Skeletal muscle tissue (tissue), 4 donors: Measurements from ENCODE around the gene RPS6KA3. TPM values are rescaled to one million over a fixed set of nuclear protein-coding genes. Genes with fewer than 3 reads are reported as not detected.

Experiments used
- H3K27ac ChIP-seq: one replicate; pipeline ENCODE4 v1.7.0; 2013; ENCODE audit warnings: mild to moderate bottlenecking, low read depth, low read length, inconsistent platforms
- H3K27me3 ChIP-seq, 3 donors: one replicate each; pipeline ENCODE4 v1.7.0; 2013; ENCODE audit warnings: low read length in 3 of 3; ENCODE audit not compliant: control insufficient read depth in 3 of 3, insufficient read depth in 3 of 3
- H3K36me3 ChIP-seq, 3 donors: one replicate each; pipeline ENCODE4 v1.7.0; 2013; ENCODE audit warnings: low read length in 3 of 3; ENCODE audit not compliant: control insufficient read depth in 3 of 3, insufficient read depth in 3 of 3
- H3K4me1 ChIP-seq, 3 donors: one replicate each; pipeline ENCODE4 v1.7.0; 2013; ENCODE audit warnings: low read length in 3 of 3, mild to moderate bottlenecking in 3 of 3; ENCODE audit not compliant: control insufficient read depth in 3 of 3, insufficient read depth in 3 of 3
- H3K4me3 ChIP-seq, 3 donors: one replicate each; pipeline ENCODE4 v1.7.0; 2013; ENCODE audit warnings: low read length in 3 of 3
- H3K9ac ChIP-seq, 3 donors: one replicate each; pipeline ENCODE4 v1.7.0; 2013; ENCODE audit warnings: low read length in 3 of 3, mild to moderate bottlenecking in 3 of 3, moderate library complexity in 2 of 3, low read depth in 1 of 3
- H3K9me3 ChIP-seq, 3 donors: one replicate each; pipeline ENCODE4 v1.7.0; 2013; ENCODE audit warnings: low read length in 3 of 3; ENCODE audit not compliant: control insufficient read depth in 3 of 3
- total RNA-seq: library from RNA; depleted of rRNA; stranded (reverse); fragments of >200 nt; gene quantifications from one replicate; pipeline ENCODE4 v1.2.3, GENCODE V29; 2014
- donor health status: Osteomylitis.

Gene RPS6KA3
- total RNA-seq, 1 donor from 2014 or later, result 51.1 TPM

- Histone ChIP-seq H3K27me3 (no peaks in the 10 kb centered on the region), H3K9ac (peak overlapping the region; percentile 72 to 80 (median 80)), H3K36me3 (no peaks in the 10 kb centered on the region)
Observed at GRCh38 chrX:20267607-20267930, 860 bp upstream of the RPS6KA3 start.

GRCh38 chrX:20265726-20266681 lies 705 bp downstream of the RPS6KA3 start:
- peak overlapping the region; percentile 72 to 84 (median 73) for H3K4me3 ChIP-seq
- peaks cover 0 to 3% (median 0%) of the 10 kb centered on the region in 3 donors for H3K36me3 ChIP-seq

More at GRCh38 chrX:20267607-20267930, 860 bp upstream of the RPS6KA3 start:
- H3K4me3 ChIP-seq, result peak overlapping the region; percentile 69 to 75 (median 73)
- H3K9me3 ChIP-seq, result no peaks in the 10 kb centered on the region
- peaks cover 0 to 4% (median 0%) of the 10 kb centered on the region in 3 donors for H3K4me1 ChIP-seq
- H3K27ac ChIP-seq, result peak overlapping the region; percentile 91

GRCh38 chrX:20265221-20265725 lies 1.4 kb downstream of the RPS6KA3 start:
- no peaks in the 10 kb centered on the region for H3K27me3 ChIP-seq
- H3K9me3 ChIP-seq, result no peaks in the 10 kb centered on the region
- H3K4me1 ChIP-seq, result peaks cover 4 to 5% (median 4%) of the 10 kb centered on the region in 3 donors
- H3K36me3 ChIP-seq, result peaks cover 0 to 3% (median 0%) of the 10 kb centered on the region in 3 donors
- H3K9ac ChIP-seq, result peak overlapping the region; percentile 85 to 87 (median 86)
- H3K27ac ChIP-seq, result peak overlapping the region; percentile 91
- peak overlapping the region; percentile 72 to 84 (median 73) for H3K4me3 ChIP-seq

More at GRCh38 chrX:20265726-20266681, 705 bp downstream of the RPS6KA3 start:
- H3K4me1 ChIP-seq, result peaks cover 4 to 5% (median 4%) of the 10 kb centered on the region in 3 donors
- H3K27me3 ChIP-seq, result no peaks in the 10 kb centered on the region
- H3K27ac ChIP-seq, result peak overlapping the region; percentile 91
- no peaks in the 10 kb centered on the region for H3K9me3 ChIP-seq
- peak overlapping the region; percentile 85 to 87 (median 86) for H3K9ac ChIP-seq

- Histone ChIP-seq H3K4me1 (peaks cover 5 to 8% (median 6%) of the 10 kb centered on the region in 3 donors), H3K27me3 (no peaks in the 10 kb centered on the region), H3K9ac (peak overlapping the region in 2 of 3 donors; percentile 20 to 40), H3K4me3 (no peak overlapping the region), H3K36me3 (peaks cover 0 to 3% (median 0%) of the 10 kb centered on the region in 3 donors), H3K27ac (peak overlapping the region; percentile 91), H3K9me3 (no peaks in the 10 kb centered on the region)
Observed at GRCh38 chrX:20263474-20263873, 3.2 kb downstream of the RPS6KA3 start.

GRCh38 chrX:20260885-20261284 lies 5.8 kb downstream of the RPS6KA3 start:
- Histone ChIP-seq H3K4me1 (peaks cover 5 to 8% (median 6%) of the 10 kb centered on the region in 3 donors), H3K4me3 (no peak overlapping the region), H3K27ac (no peak overlapping the region), H3K9me3 (no peaks in the 10 kb centered on the region), H3K27me3 (no peaks in the 10 kb centered on the region), H3K9ac (no peak overlapping the region), H3K36me3 (peaks cover 0 to 3% (median 0%) of the 10 kb centered on the region in 3 donors)

GRCh38 chrX:20254712-20255299 lies 11.9 kb downstream of the RPS6KA3 start:
- peaks cover 0 to 4% (median 0%) of the 10 kb centered on the region in 3 donors for H3K36me3 ChIP-seq
- no peaks in the 10 kb centered on the region for H3K9me3 ChIP-seq
- H3K4me3 ChIP-seq, result no peak overlapping the region
- H3K27me3 ChIP-seq, result no peaks in the 10 kb centered on the region
- H3K4me1 ChIP-seq, result peaks cover 4 to 9% (median 8%) of the 10 kb centered on the region in 3 donors
- no peak overlapping the region for H3K9ac ChIP-seq
- H3K27ac ChIP-seq, result peak overlapping the region; percentile 3

- H3K36me3 ChIP-seq, result peaks cover 0 to 4% (median 0%) of the 10 kb centered on the region in 3 donors
- no peaks in the 10 kb centered on the region for H3K9me3 ChIP-seq
- H3K4me1 ChIP-seq, result peaks cover 0 to 9% (median 8%) of the 10 kb centered on the region in 3 donors
- no peak overlapping the region for H3K9ac ChIP-seq
- no peaks in the 10 kb centered on the region for H3K27me3 ChIP-seq
- H3K4me3 ChIP-seq, result no peak overlapping the region
- no peak overlapping the region for H3K27ac ChIP-seq
Observed at GRCh38 chrX:20253232-20253543, 13.5 kb downstream of the RPS6KA3 start.

GRCh38 chrX:20252381-20253231 lies 14.1 kb downstream of the RPS6KA3 start:
- H3K9me3 ChIP-seq, result no peaks in the 10 kb centered on the region
- peaks cover 0 to 9% (median 8%) of the 10 kb centered on the region in 3 donors for H3K4me1 ChIP-seq
- H3K36me3 ChIP-seq, result peaks cover 0 to 4% (median 0%) of the 10 kb centered on the region in 3 donors
- H3K27ac ChIP-seq, result no peak overlapping the region
- no peak overlapping the region for H3K4me3 ChIP-seq
- H3K27me3 ChIP-seq, result no peaks in the 10 kb centered on the region
- H3K9ac ChIP-seq, result no peak overlapping the region

- no peak overlapping the region for H3K9ac ChIP-seq
- H3K4me1 ChIP-seq, result peaks cover 0 to 9% (median 8%) of the 10 kb centered on the region in 3 donors
- H3K36me3 ChIP-seq, result peaks cover 0 to 4% (median 0%) of the 10 kb centered on the region in 3 donors
- no peaks in the 10 kb centered on the region for H3K27me3 ChIP-seq
- H3K27ac ChIP-seq, result no peak overlapping the region
- H3K4me3 ChIP-seq, result no peak overlapping the region
- H3K9me3 ChIP-seq, result no peaks in the 10 kb centered on the region
Observed at GRCh38 chrX:20251691-20252090, 15.0 kb downstream of the RPS6KA3 start.
